ENCODE data around the gene BCL11B.

The BCL11B gene

GRCh38 chr14:99286761-99287160, 14.8 kb upstream of the BCL11B start:
- no peak for DNase-seq

GRCh38 chr14:99284254-99285004, 12.4 kb upstream of the BCL11B start:
- DNase-seq: no peak

DNA sequence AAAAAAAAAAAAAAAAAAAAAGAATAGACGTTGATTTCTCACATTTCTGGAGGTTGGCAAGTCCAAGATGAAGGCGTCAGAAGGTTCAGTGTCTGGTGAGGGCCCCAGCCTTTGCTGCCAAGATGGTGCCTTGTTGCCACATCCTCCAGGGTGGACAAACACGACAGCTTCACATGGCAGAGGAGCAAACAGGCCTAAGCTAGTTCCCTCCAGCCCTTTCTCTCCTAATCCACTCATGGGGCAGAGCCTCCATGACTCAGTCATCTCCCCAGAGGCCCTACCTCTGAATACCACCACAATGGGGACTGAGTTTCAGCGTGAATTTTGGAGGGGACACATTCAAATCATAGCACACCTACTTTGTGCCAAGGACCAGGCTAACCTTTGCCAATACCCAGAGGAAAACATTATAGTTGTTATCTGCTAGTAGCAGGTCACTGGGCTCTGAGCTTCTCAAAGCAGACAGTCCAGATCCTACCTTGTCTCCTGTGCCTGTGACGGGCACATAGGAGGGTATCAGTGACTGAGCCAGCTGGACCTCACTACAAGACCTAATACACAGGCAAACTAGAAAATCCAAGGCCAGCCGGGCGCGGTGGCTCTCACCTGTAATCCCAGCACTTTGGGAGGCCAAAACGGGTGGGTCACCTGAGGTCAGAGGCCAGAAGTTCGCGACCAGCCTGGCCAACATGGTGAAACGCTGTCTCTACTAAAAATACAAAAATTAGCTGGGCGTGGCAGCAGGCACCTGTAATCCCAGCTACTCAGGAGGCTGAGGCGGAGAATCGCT, 10.5 kb upstream of the BCL11B start:
- DNase-seq: no peak

DNA sequence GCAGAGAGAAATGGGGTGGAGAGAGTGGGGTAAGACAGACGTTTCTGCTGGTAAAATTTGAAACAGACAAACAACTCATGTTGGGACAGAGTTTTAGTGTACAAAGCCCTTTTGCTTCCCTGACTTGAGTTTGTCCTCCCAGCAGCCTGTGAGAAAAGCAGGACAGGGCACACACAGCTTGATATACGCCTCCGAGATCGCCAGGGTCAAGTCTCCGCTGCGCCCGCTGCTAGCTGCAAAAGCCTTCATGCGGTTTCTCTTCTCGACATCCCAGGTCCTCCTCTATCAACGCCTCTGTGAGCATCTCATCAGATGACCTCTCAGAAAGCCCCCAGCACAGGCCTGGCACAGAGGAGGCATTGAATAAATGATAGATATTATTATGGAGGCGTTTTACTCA, 9.4 kb upstream of the BCL11B start:
- no peak for DNase-seq

GRCh38 chr14:99280852-99281251, 8.9 kb upstream of the BCL11B start:
- no peak for DNase-seq

- DNase-seq: no peak
Observed at GRCh38 chr14:99280066-99280731, 8.2 kb upstream of the BCL11B start.

DNA sequence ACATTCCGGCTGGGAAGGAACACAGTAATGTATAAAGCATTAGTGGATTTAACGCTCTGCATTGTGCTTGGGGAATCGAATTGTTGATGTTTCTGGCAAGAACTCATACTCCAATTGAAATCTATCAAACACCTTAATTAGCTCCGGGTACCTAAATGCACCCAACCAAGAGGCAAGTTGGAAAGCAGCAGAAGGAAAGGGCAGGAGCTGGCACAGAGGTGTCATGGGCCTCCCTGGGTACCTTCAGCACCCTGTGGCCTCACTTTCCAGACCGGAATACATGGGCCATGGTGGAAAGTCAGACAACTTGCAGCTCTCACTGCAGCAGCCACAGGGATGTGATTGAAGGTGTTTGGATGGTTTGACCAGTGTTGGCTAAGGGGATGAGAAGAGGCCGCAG, 6.8 kb upstream of the BCL11B start:
- no peak for DNase-seq

DNA sequence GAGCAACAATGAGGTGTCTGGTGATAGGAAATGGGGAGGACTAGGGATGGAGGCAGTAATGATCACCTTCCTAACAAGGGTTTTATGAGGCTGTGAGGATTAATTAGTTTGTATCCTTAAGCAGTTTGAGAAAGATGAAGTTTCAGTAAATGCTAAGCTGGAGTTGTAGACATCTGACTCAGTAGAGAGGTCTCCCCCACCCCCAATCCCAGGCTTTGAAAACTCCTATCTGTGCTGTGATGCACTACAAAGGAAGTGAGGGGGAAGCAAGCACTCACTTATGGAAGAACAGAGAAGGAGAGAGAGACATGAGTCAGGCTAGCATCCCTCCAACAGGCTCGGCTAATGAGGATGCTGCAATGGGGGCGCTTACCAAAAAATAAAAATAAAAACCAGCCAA, 5.5 kb upstream of the BCL11B start:
- DNase-seq: no peak

GRCh38 chr14:99276482-99276881, 4.5 kb upstream of the BCL11B start:
- no peak for DNase-seq

DNA sequence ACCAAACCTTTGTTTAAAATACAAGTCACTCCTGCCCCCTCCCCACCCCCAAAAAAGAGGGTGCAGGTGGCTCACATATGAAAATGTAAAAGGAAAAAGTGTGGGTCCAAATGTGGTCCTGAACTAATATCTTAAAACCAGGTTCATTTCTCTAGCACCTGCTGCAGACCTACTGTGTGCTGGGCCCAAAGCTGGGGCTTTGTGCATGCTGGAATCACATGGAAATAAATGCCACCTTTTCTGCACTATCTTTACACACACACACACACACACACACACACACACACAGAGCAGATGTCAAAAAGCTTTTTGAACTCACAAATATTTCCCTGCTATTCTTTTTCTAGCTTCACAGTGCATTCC, 3.2 kb upstream of the BCL11B start:
- DNase-seq: no peak

GRCh38 chr14:99274346-99275221, 2.6 kb upstream of the BCL11B start:
- peak; percentile 99 for DNase-seq

- peak; percentile 80 for DNase-seq
Observed at GRCh38 chr14:99273766-99274345, 1.9 kb upstream of the BCL11B start.

DNA sequence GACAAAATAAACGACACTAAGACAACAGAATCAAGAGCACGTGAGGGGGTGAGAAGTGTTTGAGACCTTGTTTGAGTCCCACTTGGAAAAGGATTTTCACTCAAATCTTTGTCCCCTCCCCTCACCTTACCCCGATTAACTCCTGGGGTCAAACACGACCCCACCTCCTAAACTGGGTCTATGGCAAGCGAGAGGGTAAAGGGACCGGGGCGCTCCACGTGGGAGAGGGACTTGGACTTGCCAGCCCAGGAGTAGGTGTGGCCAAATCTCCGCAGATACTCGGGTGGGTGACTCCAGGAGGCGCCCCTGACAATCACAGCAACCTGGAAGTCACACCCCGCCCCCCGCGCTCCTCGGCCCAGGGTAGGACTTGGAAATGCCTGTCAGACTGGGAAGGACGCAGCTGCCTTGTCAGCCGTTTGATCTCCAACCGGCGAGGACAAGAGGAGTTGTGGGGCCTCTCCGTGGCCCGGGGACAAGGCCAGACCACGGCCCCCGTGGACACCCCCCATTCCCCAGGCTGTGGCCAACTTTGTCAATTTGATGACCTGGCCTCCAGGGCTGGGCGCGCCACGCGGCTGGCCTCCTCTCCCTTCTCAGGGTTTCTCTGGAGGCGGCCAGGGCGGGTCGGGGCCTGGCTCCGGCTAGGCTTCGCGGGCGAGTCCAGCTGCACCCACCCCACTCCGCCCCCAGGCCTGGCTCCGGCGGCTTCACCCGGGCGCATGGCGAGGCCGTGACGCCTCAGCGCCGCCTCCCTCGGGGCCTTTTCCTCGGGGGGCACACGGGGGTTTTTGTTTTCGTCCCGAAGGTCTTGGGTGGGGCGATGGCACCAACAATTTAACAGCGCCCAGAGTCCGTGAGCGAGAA, 1.1 kb upstream of the BCL11B start:
- DNase-seq: peak; percentile 94

- no peak for DNase-seq
Observed at GRCh38 chr14:99272632-99272898, 568 bp upstream of the BCL11B start.

- DNase-seq: peak; percentile 61
Observed at GRCh38 chr14:99271221-99271941, 616 bp downstream of the BCL11B start.

DNA sequence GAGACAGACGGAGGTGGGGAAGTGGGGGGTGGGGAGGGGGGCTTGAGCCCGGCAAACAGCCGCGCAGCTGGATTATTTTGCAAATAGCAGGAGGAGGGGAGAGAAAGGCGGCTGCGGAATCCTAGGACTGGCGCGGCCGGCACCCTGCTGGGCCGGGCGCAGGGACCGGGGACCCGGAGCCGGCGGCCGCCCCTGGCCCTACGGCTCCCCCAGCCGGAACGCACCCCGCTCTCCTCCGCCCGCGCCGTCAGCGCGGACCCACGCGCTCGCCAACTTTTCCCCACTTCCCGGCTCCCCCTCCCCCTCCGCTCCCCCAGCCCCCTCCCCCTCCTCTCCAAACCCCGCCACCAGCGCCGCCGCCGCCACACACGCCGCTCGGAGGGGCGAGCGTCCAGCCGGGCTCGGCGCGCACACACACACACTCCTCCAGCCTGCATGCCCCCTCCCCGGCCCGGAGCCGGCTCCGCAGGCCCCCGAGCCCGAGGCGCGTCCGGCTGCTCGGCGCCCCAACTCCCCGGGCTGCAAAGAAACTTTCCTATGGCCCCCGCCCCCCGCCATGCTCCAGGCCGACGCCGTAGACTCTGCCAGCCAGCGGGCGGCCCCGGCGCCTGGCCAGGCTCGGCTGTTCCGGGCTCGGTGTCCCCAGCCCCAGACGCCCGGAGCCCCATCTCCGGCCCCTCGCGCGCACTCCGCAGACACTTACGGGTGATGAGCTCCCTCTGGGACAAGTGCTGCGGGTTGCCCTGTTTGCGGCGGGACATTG, 1.4 kb downstream of the BCL11B start:
- DNase-seq: peak; percentile 61

- DNase-seq: peak; percentile 51
Observed at GRCh38 chr14:99268810-99269707, 2.9 kb downstream of the BCL11B start.

- peak; percentile 59 for DNase-seq
Observed at GRCh38 chr14:99267837-99268781, 3.9 kb downstream of the BCL11B start.

All from NCI-H2171 treated with DMSO at 0.1 percent for 48 hours (cell line).